Right kidney (tissue), 1 donor: ENCODE results near the gene IPCEF1.
"Not testable (repeated sequence)": the region's sequence is repeated elsewhere in the genome, so short reads cannot be mapped to it uniquely, and the experiment has no call there.

Source experiments
- DNase-seq: peaks from one replicate; pipeline ENCODE4 v3.0.0-alpha.2; 2016

IPCEF1 gene

DNA sequence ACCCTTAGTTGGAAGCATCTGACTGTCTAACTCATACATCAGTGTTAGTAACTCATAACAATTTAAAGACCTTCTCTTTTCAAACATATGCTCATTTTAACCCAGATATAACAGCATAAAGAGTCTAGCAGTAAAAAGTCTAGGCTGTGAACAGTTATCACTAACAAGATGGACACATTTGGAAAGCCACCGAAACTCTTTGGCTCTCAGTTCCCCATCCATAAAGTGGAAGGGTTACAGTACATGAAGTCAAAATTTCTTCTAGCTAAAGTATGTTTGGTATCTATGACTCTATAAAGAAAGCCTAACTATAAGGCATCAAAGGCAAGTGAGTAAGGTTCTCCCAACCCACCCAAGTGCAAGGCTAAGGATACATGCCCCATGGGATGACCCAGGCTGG, 22.5 kb downstream of the IPCEF1 start:
- DNase-seq = not testable (repeated sequence)

DNA sequence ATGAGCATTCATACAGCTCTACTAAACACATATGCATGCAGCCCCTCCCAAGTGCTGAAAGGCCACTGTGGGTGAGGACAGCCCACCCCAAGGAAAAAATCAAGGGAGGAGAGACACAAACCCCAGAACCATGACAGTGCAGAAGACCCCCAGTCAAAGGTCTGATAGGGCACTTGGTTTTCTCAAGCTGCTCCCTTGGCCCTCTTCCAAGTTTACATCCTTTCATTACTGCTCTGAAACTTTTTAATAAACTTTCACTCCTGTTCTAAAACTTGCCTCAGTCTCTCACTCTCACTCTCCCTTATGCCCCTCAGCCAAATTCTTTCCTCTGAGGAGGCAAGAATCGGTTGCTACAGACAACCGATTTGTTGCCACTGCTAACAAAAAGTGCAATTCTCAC, 24.9 kb downstream of the IPCEF1 start:
- no peak for DNase-seq

DNA sequence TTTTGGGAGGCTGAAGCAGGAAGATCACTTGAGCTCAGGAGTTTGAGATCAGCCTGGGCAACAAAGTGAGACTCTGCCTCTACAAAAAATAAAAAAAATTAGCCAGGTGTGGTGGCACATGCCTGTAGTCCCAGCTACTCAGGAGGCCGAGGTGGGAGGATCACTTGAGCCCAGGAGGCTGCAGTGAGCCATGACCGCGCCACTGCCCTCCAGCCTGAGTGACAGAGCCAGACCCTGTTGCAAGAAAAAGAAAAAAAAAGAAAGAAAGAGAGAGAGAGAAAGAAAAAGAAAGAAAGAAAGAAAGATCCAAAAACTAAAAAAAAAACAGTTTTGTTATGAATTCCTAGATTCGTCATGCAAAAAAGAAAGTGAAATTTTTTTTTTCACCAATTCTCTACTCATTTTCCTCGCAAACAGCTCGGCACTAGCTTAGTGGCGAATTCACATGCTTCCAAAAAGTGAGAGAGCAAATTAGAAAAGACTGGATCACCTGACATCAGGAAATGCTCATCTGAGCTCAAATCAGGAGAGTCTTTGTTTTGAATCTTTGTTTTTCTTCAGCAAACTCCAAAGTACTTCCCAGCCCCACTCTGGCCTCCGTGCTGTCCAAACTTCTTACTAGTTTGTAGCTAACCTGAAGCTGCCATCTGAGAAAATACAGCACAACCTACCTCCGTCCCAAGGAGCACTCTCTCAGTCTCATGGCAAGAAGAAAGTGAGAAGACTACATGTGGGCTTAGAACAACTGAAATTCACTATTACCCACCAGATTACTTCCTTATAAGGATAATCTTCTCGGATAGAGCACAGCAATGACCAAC, 27.0 kb downstream of the IPCEF1 start:
- DNase-seq = no peak

DNA sequence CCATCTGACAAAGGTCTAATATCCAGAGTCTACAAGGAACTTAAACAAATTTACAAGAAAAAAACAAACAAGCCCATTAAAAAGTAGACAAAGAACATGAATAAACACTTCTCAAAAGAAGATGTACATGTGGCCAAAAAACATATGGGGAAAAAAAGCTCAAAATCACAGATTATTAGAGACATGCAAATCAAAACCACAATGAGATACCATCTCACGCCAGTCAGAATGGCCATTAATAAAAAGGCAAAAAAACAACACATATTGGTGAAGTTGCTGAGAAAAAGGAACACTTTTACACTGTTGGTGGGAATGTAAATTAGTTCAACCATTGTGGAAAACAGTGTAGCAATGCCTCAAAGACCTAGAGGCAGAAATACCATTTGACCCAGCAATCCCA, 29.3 kb downstream of the IPCEF1 start:
- DNase-seq = not testable (repeated sequence)

DNA sequence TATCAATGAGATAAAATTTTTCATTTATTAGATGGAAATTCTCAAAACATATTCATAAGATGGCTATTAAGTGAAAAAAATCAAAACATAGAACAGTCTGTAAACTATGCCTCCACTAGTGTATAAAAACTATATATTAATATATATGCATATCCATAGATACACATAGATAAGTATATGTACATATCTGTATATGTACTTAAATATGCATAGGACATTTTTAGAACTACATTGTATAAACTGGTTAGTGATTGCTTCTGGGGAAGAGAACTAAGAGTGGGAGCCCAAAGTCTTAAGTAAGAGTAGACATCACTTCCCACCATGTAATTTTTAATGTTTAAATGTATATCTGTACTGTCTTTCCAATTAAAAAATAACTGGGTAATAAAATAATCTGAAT, 31.5 kb downstream of the IPCEF1 start:
- no peak for DNase-seq

- DNase-seq = no peak
Observed at GRCh38 chr6:154320181-154320580, 36.4 kb downstream of the IPCEF1 start.

- peak; percentile 72 for DNase-seq
Observed at GRCh38 chr6:154319231-154319858, 37.3 kb downstream of the IPCEF1 start.

DNA sequence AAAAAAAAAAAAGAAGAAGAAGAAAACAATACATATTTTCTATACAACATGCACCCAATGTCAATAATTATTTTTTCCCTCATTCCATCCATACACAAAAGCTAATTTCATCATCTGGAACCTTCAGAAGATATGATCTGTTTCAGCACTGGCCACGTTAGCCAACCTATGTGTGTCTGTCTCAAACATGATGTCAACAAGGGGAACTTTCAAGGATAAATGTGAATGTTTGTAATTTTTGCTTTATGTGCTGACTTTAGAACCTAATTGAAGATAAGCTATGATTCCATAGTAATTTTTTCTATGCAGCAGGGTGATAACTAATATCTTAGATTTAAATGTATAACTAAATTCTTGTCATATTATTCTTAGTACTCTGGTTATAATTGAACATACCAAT, 37.9 kb downstream of the IPCEF1 start:
- no peak for DNase-seq

DNA sequence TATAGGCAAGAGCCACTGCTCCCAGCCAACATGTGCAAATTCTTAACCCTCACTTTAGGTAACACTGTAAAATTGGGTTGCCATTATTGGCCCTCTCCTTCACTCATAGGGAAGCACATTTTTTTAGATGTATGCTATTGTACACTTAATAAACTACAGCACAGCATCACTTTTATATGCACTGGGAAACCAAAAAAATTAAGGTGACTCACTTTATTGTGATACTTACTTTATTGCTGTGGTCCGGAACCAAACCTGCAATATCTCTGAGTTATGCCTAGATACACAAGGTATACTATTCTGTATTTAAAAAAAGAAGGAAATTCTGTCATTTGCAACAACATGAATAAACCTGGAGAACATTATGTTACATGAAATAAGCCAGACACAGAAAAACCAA, 40.5 kb downstream of the IPCEF1 start:
- no peak for DNase-seq

- no peak for DNase-seq
Observed at GRCh38 chr6:154314084-154314483, 42.5 kb downstream of the IPCEF1 start.

DNA sequence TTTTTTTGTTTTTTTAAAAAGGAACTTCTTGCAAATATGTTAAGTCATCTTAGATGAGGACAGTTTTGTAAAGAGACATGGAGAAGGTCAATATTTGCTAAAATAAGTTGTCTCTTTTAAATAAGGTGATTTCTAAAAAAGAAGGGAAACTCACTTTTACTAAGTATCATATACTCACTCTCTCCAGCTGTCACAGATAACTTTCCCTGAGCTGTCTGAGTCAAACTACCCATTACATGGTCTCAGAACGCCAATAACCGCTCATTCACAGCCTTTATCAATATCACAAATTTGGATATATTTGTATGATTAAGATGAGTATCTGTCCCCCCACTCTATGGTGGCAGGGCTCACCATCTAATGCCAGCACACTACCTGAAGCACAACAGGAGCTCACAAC, 47.6 kb downstream of the IPCEF1 start:
- no peak for DNase-seq

DNA sequence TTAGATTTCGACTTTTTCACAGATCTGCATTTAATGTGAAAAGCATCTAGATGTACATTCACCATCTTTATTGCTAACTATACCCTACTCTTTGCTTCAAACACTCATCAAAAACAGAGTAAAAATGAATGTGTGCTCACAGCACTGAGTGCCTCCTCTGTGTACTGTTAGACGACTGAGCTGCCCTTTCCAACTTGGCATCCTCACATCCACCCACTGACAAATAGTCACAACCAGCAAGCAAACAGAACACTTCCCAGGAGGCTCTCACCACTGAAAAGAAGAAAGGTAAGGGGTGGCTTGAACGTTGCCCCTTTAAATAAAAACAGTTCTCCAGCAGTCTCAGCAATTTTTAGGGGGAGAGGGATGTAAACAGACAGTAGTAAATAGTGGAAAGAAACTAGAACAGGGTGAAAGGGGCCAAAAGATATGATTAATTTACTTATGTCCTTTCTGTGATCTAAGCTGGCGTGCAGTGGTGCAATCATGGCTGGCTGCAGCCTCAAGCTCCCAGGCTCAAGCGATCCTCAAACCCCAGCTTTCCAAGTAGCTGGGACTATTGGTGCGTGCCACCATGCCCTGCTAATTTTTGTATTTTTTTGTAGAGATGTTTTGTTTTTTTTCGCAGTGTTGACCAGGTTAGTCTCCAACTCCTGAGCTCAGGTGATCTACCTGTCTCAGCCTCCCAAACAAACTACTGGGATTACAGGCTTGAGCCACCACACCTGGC, 48.7 kb downstream of the IPCEF1 start:
- no peak for DNase-seq

DNA sequence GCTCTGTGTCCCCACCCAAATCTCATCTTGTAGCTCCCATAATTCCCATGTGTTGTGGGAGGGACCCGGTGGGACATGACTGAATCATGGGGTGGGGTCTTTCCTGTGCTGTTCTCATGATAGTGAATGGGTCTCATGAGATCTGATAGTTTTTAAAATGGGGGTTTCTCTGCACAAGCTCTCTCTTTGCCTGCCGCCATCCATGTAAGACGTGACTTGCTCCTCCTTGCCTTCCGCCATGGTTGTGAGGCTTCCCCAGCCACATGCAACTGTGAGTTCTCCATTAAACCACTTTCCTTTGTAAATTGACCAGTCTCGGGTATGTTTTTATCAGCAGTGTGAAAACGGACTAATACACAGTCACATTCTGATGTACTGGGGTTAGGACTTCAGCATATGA, 49.5 kb downstream of the IPCEF1 start:
- not testable (repeated sequence) for DNase-seq

DNA sequence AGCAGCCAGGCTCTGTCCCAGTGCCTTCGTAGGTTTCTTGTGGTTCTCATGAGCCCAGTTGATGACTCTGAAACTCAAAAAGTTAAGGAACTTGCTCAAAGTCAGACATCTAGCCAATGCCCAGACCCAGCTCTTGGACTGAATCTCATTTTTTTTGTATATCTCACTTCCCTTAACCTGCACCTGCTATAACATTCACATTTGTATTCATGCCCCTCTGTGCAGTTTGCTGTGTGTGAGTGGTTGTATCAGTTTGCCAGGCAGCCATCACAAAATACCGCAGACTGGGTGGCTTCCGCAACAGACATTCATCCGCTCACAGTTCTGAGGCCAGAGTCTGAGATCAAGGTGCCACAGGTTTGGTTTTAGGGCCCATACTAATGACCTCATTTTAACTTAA, 49.9 kb downstream of the IPCEF1 start:
- no peak for DNase-seq

DNA sequence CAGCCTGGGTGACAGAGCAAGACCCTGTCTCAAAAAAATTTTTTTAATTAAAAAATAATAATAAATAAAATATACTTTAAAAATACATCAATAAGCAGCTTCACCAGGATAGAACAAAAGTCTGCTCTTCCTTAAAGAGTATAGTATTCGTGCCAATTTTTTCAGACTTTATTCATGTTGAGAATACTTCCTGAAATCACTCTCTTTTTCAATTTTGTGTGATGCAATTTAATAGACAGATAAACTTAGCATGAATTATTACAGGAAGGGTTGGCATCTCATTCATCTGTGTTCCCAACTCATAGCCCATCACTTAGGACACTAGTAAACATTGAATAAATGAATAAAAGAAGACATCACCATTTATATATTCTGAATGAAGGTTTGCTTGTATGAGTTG, 52.4 kb downstream of the IPCEF1 start:
- no peak for DNase-seq

GRCh38 chr6:154303642-154304041, 53.0 kb downstream of the IPCEF1 start:
- not testable (repeated sequence) for DNase-seq

DNA sequence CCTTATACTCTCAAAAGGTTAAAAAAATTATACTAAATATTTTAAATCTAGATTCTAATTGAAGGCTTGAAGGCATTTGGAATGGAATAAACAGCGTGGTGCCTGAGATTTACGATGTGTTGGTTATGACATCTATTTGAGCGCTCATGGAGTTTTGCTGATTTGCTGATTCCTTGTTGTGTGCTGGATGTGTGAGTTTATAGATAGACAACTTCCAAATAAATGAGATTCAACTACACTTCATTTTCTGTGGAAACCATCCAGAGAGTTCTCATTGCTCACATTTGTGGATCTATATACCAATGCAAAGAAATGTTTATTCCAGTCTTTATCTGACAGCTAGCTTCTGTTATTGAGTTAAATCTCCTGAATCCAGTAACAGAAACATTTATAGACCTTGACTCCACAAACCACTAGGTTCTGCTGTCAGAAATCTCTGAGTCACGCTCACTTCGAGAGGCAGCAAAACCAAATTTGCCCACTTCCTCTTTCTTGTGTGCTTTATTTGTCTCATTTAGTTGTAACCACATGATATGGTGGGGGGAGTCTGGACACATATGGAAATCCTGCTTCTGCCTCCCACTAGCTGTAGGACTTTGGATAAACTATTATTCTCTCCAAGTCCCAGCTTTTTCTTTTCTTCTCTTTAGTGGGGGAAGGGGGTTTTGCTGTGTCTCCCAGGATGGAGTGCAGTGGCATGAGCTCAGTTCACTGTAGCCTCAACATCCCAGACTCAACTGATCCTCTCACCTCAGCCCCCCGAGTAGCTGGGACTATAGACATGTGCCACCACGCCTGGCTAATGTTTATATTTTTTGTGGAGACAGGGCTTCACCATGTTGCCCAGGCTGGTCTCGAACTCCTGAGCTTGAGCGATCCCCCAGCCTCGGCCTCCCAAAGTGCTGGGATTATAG, 54.5 kb downstream of the IPCEF1 start:
- no peak for DNase-seq

DNA sequence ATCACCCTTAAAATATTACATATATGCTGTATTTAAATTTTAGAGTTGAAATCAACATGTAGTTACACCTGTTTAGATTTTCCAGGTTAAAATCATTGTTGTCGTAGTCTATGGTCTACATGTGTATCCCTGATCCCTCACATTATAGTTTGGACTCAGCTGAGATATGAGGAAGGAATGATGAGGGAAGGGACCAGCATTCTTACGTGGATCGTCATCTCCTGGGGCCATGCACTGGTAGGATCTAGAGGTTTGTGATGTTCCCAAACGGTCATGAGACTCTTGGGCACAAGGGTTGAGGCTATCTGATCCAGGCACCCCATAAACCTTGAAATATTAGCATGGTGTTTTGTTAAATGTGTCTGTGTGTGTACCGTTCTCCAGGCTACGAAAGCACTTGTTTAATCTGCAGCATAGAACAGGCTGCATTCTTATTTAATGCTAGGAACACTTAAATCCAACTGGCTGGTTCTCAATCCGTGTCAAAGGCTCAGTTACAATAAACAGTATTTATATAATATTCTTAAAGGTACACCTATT, 55.4 kb downstream of the IPCEF1 start:
- DNase-seq = no peak

DNA sequence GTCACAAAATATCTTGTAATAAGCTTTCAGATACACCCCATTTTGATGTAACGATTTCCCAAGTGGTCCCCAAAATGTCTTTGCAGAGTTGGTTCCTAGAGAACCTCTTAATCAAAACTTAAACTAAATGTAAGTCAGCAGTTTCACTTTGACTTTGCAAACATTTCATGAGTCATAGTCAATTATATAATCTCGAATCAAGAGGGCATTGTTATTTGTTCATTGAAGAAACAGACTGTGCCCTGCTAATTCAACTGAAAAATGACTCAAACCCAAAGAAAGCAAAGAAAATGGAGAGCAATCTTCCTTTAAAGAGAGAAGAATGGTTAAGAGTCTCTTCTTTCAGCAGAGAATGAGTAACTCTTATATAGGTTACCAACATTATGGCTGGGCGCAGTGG, 58.3 kb downstream of the IPCEF1 start:
- no peak for DNase-seq

GRCh38 chr6:154297721-154298120, 58.9 kb downstream of the IPCEF1 start:
- no peak for DNase-seq

- no peak for DNase-seq
Observed at GRCh38 chr6:154297210-154297609, 59.4 kb downstream of the IPCEF1 start.

- no peak for DNase-seq
Observed at GRCh38 chr6:154295733-154296132, 60.9 kb downstream of the IPCEF1 start.
